SKM-1 treated with dmso at 0.1 percent for 144 hours (cell line): Measurements from ENCODE around the gene TM4SF20.
"Not testable (repeated sequence)": the region's sequence is repeated elsewhere in the genome, so short reads cannot be mapped to it uniquely, and the experiment has no call there.

Experiments
- DNase-seq: peaks from one replicate; lab custom pipeline; 2025; ENCODE audit not compliant: unreplicated experiment; lab: John Stamatoyannopoulos, UW

The TM4SF20 gene

GRCh38 chr2:227398684-227399670 is 19.9 kb upstream of the TM4SF20 start:
- DNase-seq: no peak

GRCh38 chr2:227397562-227397961 is 18.5 kb upstream of the TM4SF20 start:
- DNase-seq: no peak

- DNase-seq: no peak
Measured at GRCh38 chr2:227395556-227395955, 16.4 kb upstream of the TM4SF20 start.

GRCh38 chr2:227394401-227394800 is 15.3 kb upstream of the TM4SF20 start:
- no peak for DNase-seq

GRCh38 chr2:227390468-227391256 is 11.6 kb upstream of the TM4SF20 start:
- no peak for DNase-seq

GRCh38 chr2:227389661-227390060 is 10.6 kb upstream of the TM4SF20 start:
- DNase-seq: no peak

- DNase-seq: no peak
Measured at GRCh38 chr2:227389231-227389630, 10.1 kb upstream of the TM4SF20 start.

- no peak for DNase-seq
Measured at GRCh38 chr2:227388537-227389011, 9.5 kb upstream of the TM4SF20 start.

- DNase-seq: not testable (repeated sequence)
Measured at GRCh38 chr2:227387583-227387982, 8.5 kb upstream of the TM4SF20 start, which contains the start of gene SCYGR1. Gene SCYGR1, minus strand, starts transcription at chr2:227387949. Its CDS starts 0 bp downstream, at chr2:227387949.

GRCh38 chr2:227386630-227387029 is 7.5 kb upstream of the TM4SF20 start:
- DNase-seq: no peak

GRCh38 chr2:227383686-227384085 is 4.6 kb upstream of the TM4SF20 start:
- no peak for DNase-seq

- DNase-seq: not testable (repeated sequence)
Measured at GRCh38 chr2:227382241-227382835, 3.2 kb upstream of the TM4SF20 start.

- no peak for DNase-seq
Measured at GRCh38 chr2:227378371-227378782, 729 bp downstream of the TM4SF20 start.

GRCh38 chr2:227377467-227378351 is 1.4 kb downstream of the TM4SF20 start:
- no peak for DNase-seq

- no peak for DNase-seq
Measured at GRCh38 chr2:227376656-227377396, 2.3 kb downstream of the TM4SF20 start.

- no peak for DNase-seq
Measured at GRCh38 chr2:227374158-227374557, 4.9 kb downstream of the TM4SF20 start.

GRCh38 chr2:227373389-227373788 is 5.7 kb downstream of the TM4SF20 start:
- DNase-seq: no peak

- DNase-seq: peak; percentile 75
Measured at GRCh38 chr2:227370791-227371312, 8.3 kb downstream of the TM4SF20 start.

GRCh38 chr2:227370092-227370491 is 9.0 kb downstream of the TM4SF20 start:
- DNase-seq: no peak
